C4-2B (cell line): ENCODE results near the gene EIF4E.

ENCODE experiments used
- H3K27ac ChIP-seq: fragments of 450-650 bp; 2 replicates; pipeline ENCODE4 v1.5.1; 2017
- ZFX ChIP-seq: fragments of 450-650 bp; IDR thresholded peaks from 2 replicates; pipeline ENCODE4 v1.6.1; 2017
- TF ChIP-seq, protein P1 (sequence below): fragments of 450-650 bp; conservative IDR thresholded peaks from 2 replicates; pipeline ENCODE4 v1.5.1; 2017; ENCODE audit warnings: mild to moderate bottlenecking

EIF4E gene

DNA sequence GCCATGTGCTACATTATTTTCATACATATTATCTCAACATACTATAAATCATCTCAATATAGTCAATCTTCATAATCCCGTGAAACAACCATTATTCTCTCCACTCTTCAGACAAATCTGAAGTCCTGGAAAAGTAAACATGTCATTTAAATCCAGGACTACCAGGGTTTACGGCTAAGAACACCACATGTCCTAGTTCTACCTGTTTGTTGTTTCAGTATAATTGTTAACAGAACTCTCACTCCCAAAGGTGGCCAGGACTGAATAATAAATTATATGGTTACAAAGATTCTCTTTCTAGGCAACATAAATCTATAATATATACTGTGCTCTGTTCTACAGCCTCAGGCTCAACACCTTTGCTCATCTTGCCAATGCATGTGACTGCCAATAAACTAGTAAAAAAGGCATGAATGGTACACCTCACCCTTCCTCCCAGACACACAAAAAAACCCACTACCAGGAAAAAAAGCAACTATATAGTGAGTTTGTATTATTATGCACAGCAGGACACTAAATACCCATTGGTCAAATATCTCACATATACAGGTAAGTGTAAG lies 20.1 kb downstream of the EIF4E start:
- H3K27ac ChIP-seq = no peak overlapping the region
- no peak for TF ChIP-seq ZFX
- TF ChIP-seq, protein P1, sequence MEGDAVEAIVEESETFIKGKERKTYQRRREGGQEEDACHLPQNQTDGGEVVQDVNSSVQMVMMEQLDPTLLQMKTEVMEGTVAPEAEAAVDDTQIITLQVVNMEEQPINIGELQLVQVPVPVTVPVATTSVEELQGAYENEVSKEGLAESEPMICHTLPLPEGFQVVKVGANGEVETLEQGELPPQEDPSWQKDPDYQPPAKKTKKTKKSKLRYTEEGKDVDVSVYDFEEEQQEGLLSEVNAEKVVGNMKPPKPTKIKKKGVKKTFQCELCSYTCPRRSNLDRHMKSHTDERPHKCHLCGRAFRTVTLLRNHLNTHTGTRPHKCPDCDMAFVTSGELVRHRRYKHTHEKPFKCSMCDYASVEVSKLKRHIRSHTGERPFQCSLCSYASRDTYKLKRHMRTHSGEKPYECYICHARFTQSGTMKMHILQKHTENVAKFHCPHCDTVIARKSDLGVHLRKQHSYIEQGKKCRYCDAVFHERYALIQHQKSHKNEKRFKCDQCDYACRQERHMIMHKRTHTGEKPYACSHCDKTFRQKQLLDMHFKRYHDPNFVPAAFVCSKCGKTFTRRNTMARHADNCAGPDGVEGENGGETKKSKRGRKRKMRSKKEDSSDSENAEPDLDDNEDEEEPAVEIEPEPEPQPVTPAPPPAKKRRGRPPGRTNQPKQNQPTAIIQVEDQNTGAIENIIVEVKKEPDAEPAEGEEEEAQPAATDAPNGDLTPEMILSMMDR = no peak

DNA sequence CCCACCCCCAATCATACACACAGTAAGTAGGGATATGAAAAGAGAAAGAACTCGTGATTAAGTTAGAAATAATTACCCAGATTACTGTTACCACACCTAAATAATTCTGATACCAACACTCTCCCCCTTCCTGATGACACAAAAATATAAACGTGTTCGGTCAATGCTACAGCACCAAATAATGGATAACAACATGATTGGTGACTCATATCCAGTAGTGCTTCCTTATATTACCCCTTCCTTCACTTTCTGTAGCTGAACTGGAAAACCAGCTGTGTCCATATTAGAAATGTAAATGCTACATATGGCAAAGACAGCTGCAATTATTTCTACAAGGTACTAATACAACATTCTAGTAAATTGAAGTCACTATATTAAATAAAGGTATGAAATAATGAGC lies 20.8 kb downstream of the EIF4E start:
- H3K27ac ChIP-seq = no peak overlapping the region
- TF ChIP-seq, protein P1 = no peak
- TF ChIP-seq ZFX = no peak

DNA sequence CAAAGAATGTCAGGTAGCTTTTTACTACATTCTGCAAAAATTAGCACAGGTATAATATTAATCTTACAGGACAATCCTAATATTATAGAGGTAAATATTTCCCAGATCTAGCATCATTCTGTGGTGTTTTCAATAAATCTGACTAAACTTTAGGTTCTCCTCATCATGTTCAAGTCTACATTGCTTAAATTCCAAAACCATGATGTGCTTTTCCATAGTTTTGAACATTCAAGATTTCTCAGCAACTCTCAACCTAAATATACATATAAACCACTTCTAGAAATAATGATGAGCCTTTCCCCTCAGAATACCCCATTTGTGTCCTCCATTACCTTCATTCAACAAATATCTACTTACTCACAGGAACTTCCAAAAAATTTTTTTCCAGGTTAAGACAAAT lies 23.1 kb downstream of the EIF4E start:
- TF ChIP-seq, protein P1 = no peak
- no peak for TF ChIP-seq ZFX
- no peak overlapping the region for H3K27ac ChIP-seq

DNA sequence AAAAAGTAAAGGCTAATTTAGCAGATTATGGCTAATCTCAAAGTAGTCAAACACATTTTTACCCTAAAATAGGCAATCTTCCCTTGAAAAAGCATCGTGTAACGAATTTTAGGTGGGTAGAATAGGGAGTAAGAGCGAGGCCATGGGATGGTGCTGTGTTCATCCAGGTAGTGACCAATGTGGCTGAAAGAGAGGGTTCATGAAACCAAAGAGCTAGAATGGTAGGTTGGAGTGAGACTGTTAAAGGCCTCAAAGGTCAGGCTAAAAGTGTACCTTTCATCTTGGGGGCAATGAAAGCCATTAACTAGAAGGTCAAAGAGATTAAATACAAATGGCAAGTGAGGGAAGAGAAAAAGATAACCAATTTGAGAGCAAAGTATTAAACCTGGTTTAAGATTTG lies 23.6 kb downstream of the EIF4E start:
- TF ChIP-seq ZFX = no peak
- TF ChIP-seq, protein P1 = no peak
- H3K27ac ChIP-seq = no peak overlapping the region

DNA sequence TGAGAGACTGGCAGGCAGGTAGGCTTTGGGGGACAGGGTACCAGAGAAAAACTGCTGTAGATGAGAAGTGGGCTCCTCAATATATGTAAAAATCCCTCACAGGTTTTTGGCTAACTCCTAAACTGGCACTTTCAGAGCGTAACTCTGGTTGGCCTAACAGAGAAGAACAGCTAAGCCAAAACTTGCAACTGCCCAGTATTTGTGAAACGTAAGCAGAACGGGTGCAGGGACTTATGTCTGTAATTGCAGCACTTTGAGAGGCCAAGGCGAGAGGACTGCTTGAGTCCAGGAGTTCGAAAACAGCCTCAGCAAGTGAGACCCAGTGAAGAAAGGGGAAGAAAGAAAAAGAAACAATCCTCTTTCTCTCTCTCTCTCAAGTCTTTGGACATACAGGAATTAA lies 25.0 kb downstream of the EIF4E start:
- TF ChIP-seq ZFX = no peak
- TF ChIP-seq, protein P1 = no peak
- H3K27ac ChIP-seq = no peak overlapping the region

DNA sequence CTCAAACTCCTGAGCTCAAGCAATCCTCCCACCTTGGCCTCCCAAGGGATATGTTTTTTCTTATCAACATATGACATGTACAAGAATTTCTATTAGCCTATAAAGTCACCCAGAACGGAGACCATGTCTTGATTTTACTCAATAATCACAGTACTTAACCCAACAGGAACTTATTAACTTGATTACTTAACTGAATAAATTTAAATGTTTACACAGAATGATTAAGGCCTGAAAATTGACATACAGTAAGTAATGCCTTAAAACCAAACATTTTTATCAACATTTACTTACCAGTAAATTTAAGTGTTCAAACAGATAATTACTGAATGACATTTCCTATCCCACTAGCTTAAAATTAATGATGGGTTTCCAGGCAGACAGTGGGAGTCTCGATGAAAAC lies 25.4 kb downstream of the EIF4E start:
- H3K27ac ChIP-seq = no peak overlapping the region
- TF ChIP-seq, protein P1 = no peak
- TF ChIP-seq ZFX = no peak

DNA sequence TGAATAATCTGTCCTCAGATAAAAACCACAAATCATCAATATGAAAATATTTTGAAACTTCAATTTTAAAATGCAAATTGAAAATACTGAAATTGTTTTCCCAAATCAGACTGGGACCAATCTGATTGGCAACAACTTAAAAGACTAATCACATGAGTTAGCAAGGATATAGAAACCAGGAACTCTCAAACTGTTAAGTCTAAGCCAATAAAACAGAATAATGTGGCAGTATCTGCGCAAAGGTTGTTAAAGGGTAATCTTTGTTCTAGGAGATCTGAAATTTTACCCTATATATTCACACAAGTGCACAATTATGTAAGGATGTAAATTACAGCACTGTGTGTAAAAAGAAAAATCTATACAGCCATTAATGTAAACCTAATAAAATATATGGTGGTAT lies 29.7 kb downstream of the EIF4E start:
- TF ChIP-seq, protein P1 = no peak
- TF ChIP-seq ZFX = no peak
- H3K27ac ChIP-seq = no peak overlapping the region
